Panc1 (cell line): ENCODE results near the gene ADCY2.

Experiments
- TF ChIP-seq, protein P1 (sequence below): fragments of 450-650 bp; IDR thresholded peaks from 2 replicates; pipeline ENCODE4 v1.5.1; 2017; ENCODE audit warnings: mild to moderate bottlenecking
- TF ChIP-seq, protein P2 (sequence below), 2 experiments: IDR thresholded peaks; 2 replicates each; pipeline ENCODE4 v1.6.1; 2011 to 2012; ENCODE audit warnings: low read depth in 2 of 2, control low read depth in 1 of 2, low read length in 1 of 2, mild to moderate bottlenecking in 1 of 2, moderate library complexity in 1 of 2; ENCODE audit not compliant: insufficient read depth in 1 of 2

DNA sequence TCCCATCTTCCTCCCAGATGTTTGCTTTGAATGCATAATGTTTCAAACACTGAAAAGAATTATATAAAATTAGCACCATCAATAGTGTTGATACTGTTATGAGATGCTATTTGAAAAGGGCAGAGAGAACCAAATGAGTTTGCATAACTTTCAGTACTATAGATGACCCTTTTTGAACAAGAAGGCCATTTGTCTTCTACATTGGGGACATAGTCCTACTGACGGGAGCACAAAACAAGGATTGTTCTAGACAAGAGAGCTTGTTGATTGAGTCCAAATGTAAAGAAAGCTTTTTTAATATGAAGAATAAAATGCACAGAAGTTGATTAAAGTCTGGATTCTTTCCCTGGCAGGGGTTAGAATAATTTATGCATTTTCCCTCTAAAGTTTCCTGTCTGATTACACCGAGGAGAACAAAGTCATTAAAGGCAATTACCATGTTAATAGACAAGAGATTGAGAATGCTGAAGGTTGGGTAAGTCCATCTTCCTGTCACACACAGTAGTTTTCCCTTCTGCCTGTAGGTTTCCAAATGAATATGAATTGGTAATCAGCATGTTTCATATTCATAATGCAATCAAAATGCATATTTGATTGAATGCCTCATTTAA is 32.8 kb upstream of the ADCY2 start:
- TF ChIP-seq, protein P1, sequence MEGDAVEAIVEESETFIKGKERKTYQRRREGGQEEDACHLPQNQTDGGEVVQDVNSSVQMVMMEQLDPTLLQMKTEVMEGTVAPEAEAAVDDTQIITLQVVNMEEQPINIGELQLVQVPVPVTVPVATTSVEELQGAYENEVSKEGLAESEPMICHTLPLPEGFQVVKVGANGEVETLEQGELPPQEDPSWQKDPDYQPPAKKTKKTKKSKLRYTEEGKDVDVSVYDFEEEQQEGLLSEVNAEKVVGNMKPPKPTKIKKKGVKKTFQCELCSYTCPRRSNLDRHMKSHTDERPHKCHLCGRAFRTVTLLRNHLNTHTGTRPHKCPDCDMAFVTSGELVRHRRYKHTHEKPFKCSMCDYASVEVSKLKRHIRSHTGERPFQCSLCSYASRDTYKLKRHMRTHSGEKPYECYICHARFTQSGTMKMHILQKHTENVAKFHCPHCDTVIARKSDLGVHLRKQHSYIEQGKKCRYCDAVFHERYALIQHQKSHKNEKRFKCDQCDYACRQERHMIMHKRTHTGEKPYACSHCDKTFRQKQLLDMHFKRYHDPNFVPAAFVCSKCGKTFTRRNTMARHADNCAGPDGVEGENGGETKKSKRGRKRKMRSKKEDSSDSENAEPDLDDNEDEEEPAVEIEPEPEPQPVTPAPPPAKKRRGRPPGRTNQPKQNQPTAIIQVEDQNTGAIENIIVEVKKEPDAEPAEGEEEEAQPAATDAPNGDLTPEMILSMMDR: no peak
- TF ChIP-seq, protein P2, sequence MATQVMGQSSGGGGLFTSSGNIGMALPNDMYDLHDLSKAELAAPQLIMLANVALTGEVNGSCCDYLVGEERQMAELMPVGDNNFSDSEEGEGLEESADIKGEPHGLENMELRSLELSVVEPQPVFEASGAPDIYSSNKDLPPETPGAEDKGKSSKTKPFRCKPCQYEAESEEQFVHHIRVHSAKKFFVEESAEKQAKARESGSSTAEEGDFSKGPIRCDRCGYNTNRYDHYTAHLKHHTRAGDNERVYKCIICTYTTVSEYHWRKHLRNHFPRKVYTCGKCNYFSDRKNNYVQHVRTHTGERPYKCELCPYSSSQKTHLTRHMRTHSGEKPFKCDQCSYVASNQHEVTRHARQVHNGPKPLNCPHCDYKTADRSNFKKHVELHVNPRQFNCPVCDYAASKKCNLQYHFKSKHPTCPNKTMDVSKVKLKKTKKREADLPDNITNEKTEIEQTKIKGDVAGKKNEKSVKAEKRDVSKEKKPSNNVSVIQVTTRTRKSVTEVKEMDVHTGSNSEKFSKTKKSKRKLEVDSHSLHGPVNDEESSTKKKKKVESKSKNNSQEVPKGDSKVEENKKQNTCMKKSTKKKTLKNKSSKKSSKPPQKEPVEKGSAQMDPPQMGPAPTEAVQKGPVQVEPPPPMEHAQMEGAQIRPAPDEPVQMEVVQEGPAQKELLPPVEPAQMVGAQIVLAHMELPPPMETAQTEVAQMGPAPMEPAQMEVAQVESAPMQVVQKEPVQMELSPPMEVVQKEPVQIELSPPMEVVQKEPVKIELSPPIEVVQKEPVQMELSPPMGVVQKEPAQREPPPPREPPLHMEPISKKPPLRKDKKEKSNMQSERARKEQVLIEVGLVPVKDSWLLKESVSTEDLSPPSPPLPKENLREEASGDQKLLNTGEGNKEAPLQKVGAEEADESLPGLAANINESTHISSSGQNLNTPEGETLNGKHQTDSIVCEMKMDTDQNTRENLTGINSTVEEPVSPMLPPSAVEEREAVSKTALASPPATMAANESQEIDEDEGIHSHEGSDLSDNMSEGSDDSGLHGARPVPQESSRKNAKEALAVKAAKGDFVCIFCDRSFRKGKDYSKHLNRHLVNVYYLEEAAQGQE (IDR thresholded peaks at IDR 0.05; ENCODE audit: insufficient read depth in 1 of 2, low read depth in 2 of 2, low read length in 1 of 2): no peak
